Forelimb muscle (tissue), 1 donor: ENCODE measurements around the gene ZNF223. TPM values are rescaled to one million over a fixed set of nuclear protein-coding genes. Genes with fewer than 3 reads are reported as not detected.

Experiments
- DNase-seq: peaks from one replicate; pipeline ENCODE4 v3.0.0-alpha.2; 2013; ENCODE audit warnings: low read depth
- polyA plus RNA-seq: library from polyadenylated mRNA; unstranded; fragments of 120-200 nt; gene quantifications from one replicate; pipeline ENCODE4 v1.2.1, GENCODE V29; 2013; ENCODE audit not compliant: insufficient read length

The ZNF223 gene
- 4.7 TPM for polyA plus RNA-seq

GRCh38 chr19:44051650-44052402 is at the start of gene ZNF223:
Gene ZNF223, plus strand, starts transcription at chr19:44052036. Its CDS starts 3,141 bp downstream, at chr19:44055177.
- peak; percentile 93 for DNase-seq

DNA sequence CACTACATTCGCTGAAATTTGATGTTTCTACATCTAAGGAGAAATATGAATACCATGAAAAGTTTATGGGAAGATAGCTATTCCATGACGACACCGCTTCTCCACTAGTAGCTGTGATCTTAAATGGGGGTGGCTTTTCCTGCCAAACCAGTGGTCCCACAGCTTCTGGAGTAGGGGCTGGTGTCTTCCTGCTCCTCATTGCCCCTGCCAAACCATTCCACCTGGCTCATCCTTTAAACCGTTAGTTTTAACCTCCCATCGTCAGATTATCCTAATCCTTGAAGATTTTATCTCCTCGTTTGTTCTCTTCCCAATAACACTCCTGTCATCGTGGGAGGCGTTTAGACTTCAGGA is 49.6 kb upstream of the ZNF223 start:
- DNase-seq = no peak

- peak; percentile 97 for DNase-seq
Observed at GRCh38 chr19:44002566-44003460, 49.0 kb upstream of the ZNF223 start, which contains the start of gene ZNF230. Gene ZNF230, plus strand, starts transcription at chr19:44002957. Its CDS starts 4,122 bp downstream, at chr19:44007079.

DNA sequence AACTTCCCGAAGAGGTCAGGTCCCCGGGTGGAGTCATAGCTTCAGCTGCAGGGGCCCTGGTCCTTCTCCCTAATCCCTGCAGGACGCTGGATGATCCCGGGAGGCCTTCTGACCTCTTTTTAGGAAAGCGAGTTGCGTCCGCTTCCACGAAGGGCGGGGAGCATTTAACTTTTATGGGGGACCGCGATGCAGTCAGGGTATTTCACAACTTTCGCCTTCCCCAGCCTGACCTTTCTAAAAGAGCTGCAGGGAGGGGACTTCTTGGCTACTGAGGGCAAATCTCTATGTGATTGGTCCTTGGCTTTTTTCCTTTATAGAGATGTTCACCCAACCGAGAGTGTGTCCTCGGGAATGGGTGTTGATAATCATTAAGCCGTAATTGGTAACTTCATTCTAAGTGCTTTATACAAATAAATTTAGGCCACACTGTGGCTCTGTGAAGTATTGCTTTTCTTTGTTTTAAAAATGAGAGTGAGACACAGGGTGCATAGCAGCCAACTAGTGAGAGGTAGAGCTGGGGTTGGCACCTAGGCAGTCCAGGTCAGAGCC is 48.3 kb upstream of the ZNF223 start:
- DNase-seq = no peak

- DNase-seq = no peak
Observed at GRCh38 chr19:44005973-44006372, 45.9 kb upstream of the ZNF223 start.

DNA sequence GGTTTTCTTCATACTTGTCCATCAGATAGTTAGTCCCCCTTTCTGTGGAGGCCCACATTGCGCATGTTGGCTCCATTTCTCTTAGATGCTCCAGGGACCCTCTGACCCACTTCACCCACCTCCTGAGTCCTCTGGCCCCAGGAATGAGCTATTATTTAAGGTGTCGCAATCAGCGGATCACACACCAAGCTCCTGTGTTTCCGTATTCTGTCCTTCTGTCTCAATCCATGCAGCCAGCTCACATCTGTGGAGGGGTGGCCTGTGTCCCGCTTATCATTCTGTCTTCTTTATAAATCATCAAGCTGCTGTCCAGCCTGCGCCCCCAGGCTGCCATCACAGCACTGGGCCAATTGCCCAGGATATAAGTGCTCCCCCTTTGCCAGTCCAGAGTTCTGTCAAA is 44.4 kb upstream of the ZNF223 start:
- no peak for DNase-seq

- no peak for DNase-seq
Observed at GRCh38 chr19:44010468-44010867, 41.4 kb upstream of the ZNF223 start.

DNA sequence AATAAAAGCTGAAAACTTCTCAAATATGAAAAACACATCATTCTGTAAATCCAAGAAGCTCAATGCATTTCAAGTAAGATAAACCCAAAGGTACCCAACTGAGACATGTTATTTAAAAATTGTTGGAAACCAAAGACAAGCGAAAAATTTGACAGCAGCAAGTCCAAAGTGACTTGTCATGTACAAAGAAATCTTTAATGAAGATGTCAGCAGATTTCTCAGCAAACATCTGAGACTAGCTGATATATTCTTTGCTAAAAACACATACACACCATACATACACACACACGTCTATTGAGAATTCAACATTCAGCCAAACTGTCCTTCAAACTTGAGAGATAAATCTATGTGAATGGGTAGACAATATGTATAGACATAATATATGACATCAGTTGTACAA is 32.3 kb upstream of the ZNF223 start:
- DNase-seq = no peak

GRCh38 chr19:44021221-44021620 is 30.6 kb upstream of the ZNF223 start:
- DNase-seq = no peak

- DNase-seq = no peak
Observed at GRCh38 chr19:44024900-44025216, 27.0 kb upstream of the ZNF223 start.

GRCh38 chr19:44025217-44025936 is 26.5 kb upstream of the ZNF223 start, which contains the start of gene ZNF222:
Gene ZNF222, plus strand, starts transcription at chr19:44025379. Its CDS starts 58 bp downstream, at chr19:44025437.
- peak; percentile 77 for DNase-seq

- no peak for DNase-seq
Observed at GRCh38 chr19:44026622-44027021, 25.2 kb upstream of the ZNF223 start.

DNA sequence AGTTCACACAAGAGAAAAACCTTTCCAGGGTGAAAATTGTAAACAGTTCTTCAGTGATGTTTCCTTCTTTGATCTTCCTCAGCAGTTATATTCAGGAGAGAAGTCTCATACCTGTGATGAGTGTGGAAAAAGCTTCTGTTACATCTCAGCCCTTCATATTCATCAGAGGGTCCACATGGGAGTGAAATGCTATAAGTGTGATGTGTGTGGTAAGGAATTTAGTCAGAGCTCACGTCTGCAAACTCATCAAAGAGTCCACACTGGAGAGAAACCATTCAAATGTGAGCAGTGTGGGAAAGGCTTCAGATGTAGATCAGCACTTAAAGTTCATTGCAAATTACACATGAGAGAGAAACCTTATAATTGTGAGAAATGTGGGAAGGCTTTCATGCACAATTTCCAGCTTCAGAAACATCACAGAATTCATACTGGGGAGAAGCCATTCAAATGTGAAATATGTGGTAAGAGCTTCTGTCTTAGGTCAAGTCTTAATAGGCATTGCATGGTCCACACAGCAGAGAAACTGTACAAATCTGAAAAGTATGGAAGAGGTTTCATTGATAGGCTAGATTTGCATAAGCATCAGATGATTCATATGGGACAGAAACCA is 19.7 kb upstream of the ZNF223 start:
- no peak for DNase-seq

DNA sequence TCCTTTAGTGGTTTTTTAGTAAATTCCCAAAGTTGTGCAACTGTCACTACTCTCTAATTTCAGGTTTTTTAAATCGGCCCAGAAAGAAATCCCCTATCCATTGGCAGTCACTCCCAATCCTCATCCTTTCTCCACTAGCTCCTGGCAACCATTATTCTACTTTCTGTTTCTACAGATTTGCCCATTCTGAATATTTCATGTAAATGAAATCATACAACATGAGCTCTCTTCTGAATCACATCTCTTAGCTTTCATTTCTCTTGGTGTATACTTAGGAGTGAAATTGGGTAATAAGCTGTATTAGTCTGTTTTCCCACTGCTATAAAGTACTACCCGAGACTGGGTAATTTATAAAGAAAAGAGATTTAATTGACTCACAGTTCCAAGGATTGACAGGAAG is 9.7 kb upstream of the ZNF223 start:
- no peak for DNase-seq

GRCh38 chr19:44050740-44051649 is 841 bp upstream of the ZNF223 start:
- DNase-seq = no peak

DNA sequence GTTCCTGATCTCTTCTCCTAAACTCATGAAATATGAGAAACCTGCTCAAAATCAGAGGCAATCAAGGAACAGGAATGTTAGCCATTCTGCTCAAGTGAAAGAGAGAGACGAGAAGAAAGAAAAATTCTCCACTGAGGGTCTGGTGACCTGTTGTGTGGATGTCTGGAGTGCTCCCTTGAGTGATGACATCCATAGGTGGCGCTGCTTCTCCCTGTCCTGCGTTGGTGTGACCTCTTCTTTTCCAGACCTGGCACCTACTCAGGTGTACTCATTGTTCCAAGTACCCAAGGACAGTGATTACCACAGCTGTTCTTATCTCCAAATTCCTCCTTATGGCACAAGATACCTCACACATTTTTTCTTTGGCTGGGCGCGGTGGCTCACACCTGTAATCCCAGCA is 4.0 kb downstream of the ZNF223 start:
- DNase-seq = no peak

DNA sequence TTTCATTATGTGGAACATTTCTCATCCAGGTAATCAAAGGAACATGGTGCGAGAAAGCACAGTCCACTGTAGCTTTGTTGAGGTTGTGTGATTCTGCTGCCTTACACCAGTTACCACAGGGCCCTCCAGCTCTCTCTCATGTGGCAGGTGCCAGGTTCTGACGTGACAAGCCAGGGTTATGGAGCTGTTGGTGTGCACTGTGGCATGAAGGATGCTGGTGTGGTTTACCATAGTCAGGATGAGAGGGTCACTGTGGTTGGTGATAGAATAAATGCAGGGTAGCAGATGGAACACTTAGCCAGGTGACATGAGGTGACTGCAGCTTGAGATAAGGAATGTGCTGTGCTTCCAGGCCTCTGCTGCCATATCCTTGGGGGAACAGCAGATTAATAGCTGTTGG is 7.4 kb downstream of the ZNF223 start:
- DNase-seq = no peak

- no peak for DNase-seq
Observed at GRCh38 chr19:44061038-44061437, 9.2 kb downstream of the ZNF223 start.

- no peak for DNase-seq
Observed at GRCh38 chr19:44066305-44066704, 14.5 kb downstream of the ZNF223 start.

- DNase-seq = no peak
Observed at GRCh38 chr19:44069415-44069814, 17.6 kb downstream of the ZNF223 start.
